ENCODE data around the gene LCLAT1.

LCLAT1 gene

GRCh38 chr2:30580391-30580790, 133.3 kb downstream of the LCLAT1 start:
- DNase-seq (ENCODE audit: low read depth): no peak
- no peak overlapping the region for H3K4me3 ChIP-seq (ENCODE audit: low read depth, low read length)
- no peak for TF ChIP-seq CTCF (IDR thresholded peaks at IDR 0.05; ENCODE audit: low read depth, low read length, missing control alignments)

- no peak for DNase-seq (ENCODE audit: low read depth)
- no peak for TF ChIP-seq CTCF (IDR thresholded peaks at IDR 0.05; ENCODE audit: low read depth, low read length, missing control alignments)
- no peak overlapping the region for H3K4me3 ChIP-seq (ENCODE audit: low read depth, low read length)
Observed at GRCh38 chr2:30582521-30582920, 135.5 kb downstream of the LCLAT1 start.

- H3K4me3 ChIP-seq (ENCODE audit: low read depth, low read length): no peak overlapping the region
- TF ChIP-seq CTCF (IDR thresholded peaks at IDR 0.05; ENCODE audit: low read depth, low read length, missing control alignments): no peak
- DNase-seq (ENCODE audit: low read depth): no peak
Observed at GRCh38 chr2:30583204-30583749, 136.2 kb downstream of the LCLAT1 start.

GRCh38 chr2:30584116-30584515, 137.1 kb downstream of the LCLAT1 start:
- H3K4me3 ChIP-seq (ENCODE audit: low read depth, low read length): no peak overlapping the region
- TF ChIP-seq CTCF (IDR thresholded peaks at IDR 0.05; ENCODE audit: low read depth, low read length, missing control alignments): no peak
- DNase-seq (ENCODE audit: low read depth): peak; percentile 21

GRCh38 chr2:30588994-30589393, 141.9 kb downstream of the LCLAT1 start:
- DNase-seq (ENCODE audit: low read depth): no peak
- no peak overlapping the region for H3K4me3 ChIP-seq (ENCODE audit: low read depth, low read length)
- TF ChIP-seq CTCF (IDR thresholded peaks at IDR 0.05; ENCODE audit: low read depth, low read length, missing control alignments): no peak

- H3K4me3 ChIP-seq (ENCODE audit: low read depth, low read length): no peak overlapping the region
- no peak for TF ChIP-seq CTCF (IDR thresholded peaks at IDR 0.05; ENCODE audit: low read depth, low read length, missing control alignments)
- DNase-seq (ENCODE audit: low read depth): no peak
Observed at GRCh38 chr2:30590407-30590806, 143.4 kb downstream of the LCLAT1 start.

- no peak overlapping the region for H3K4me3 ChIP-seq (ENCODE audit: low read depth, low read length)
- no peak for TF ChIP-seq CTCF (IDR thresholded peaks at IDR 0.05; ENCODE audit: low read depth, low read length, missing control alignments)
- DNase-seq (ENCODE audit: low read depth): no peak
Observed at GRCh38 chr2:30591186-30591585, 144.1 kb downstream of the LCLAT1 start.

Data from GM12864 (cell line).